Esophagus muscularis mucosa (tissue), 4 donors: ENCODE measurements around the gene KIAA1755. TPM values are rescaled to one million over a fixed set of nuclear protein-coding genes. Genes with fewer than 3 reads are reported as not detected.

Source experiments
- DNase-seq: peaks from one replicate; pipeline ENCODE4 v3.0.0-alpha.2; 2017; ENCODE audit errors: extremely low spot score
- H3K27ac ChIP-seq, 4 donors: fragments of 200-600 bp; sonication (generic); replicated peaks in 1 of 4; 1 replicate in 3 of 4; 2 replicates in 1 of 4; pipeline ENCODE4 v1.5.1; 2016 to 2019; ENCODE audit warnings: mild to moderate bottlenecking in 1 of 4
- H3K27me3 ChIP-seq, 4 donors: fragments of 200-600 bp; sonication (generic); one replicate each; pipeline versions ENCODE4 v1.5.1 to v1.6.0; 2016 to 2019
- H3K36me3 ChIP-seq, 4 donors: fragments of 200-600 bp; sonication (generic); one replicate each; pipeline ENCODE4 v1.5.1; 2016 to 2019
- H3K4me1 ChIP-seq, 4 donors: fragments of 200-600 bp; sonication (generic); one replicate each; pipeline ENCODE4 v1.5.1; 2016 to 2019
- H3K4me3 ChIP-seq, 4 donors: fragments of 200-600 bp; sonication (generic); 1 replicate in 2 of 4; 2 replicates in 2 of 4; pipeline ENCODE4 v1.5.1; 2016 to 2019; ENCODE audit warnings: mild to moderate bottlenecking in 4 of 4, moderate library complexity in 1 of 4
- H3K9me3 ChIP-seq, 4 donors: fragments of 200-600 bp; sonication (generic); 1 replicate in 3 of 4; 2 replicates in 1 of 4; pipeline ENCODE4 v1.5.1; 2016 to 2019
- CTCF ChIP-seq, 3 experiments: fragments of 200-600 bp in 2 of 3; fragments of 450-650 bp in 1 of 3; sonication (generic) in 2 of 3; IDR thresholded peaks; one replicate each; pipeline ENCODE4 v1.5.1; 2017 to 2019; ENCODE audit warnings: antibody characterized with exemption in 3 of 3, mild to moderate bottlenecking in 2 of 3, moderate library complexity in 1 of 3
- EP300 ChIP-seq: sonication (generic); formaldehyde crosslinking; IDR thresholded peaks from one replicate; pipeline ENCODE4 v1.6.1; 2017; ENCODE audit warnings: antibody characterized with exemption
- POLR2A ChIP-seq: fragments of 450-650 bp; IDR thresholded peaks from one replicate; pipeline ENCODE4 v1.6.1; 2017; ENCODE audit warnings: antibody characterized with exemption, moderate library complexity, mild to moderate bottlenecking, low read depth
- POLR2AphosphoS5 ChIP-seq, 2 donors: sonication (generic); formaldehyde crosslinking; IDR thresholded peaks; one replicate each; pipeline ENCODE4 v1.6.1; 2017; ENCODE audit warnings: antibody characterized with exemption in 2 of 2
- WGBS: methylation state at CpG from one replicate; pipeline ENCODE4 v1.1.5; 2018; 5-methylcytosine and 5-hydroxymethylcytosine counted together
- intact Hi-C: fragments of 100-400 bp; cut with DNase I; formaldehyde crosslinking; loops from one replicate; pipeline ENCODE4 v1.15.1; 2023
- total RNA-seq, 4 donors: library from RNA; depleted of rRNA; stranded (reverse); fragments of >200 nt; gene quantifications; one replicate each; pipeline versions ENCODE4 v1.1.0 to v1.2.1, GENCODE V29; 2016

Gene KIAA1755
- total RNA-seq, 4 donors from 2014 or later = 7.3 to 13.3 (median 8.5) TPM

- intact Hi-C loops = no loop called here
- 100% methylated on average over 3 of the region's 3 CpGs for WGBS
- Histone ChIP-seq H3K27ac (no peak overlapping the region), H3K4me1 (peaks cover under 1 to 23% (median 19%) of the 10 kb centered on the region in 4 donors), H3K9me3 (peaks cover 0 to 21% (median 17%) of the 10 kb centered on the region in 4 donors), H3K27me3 (peaks cover 0 to 3% (median 0%) of the 10 kb centered on the region in 4 donors), H3K36me3 (peaks cover 0 to 24% (median 1%) of the 10 kb centered on the region in 4 donors), H3K4me3 (no peak overlapping the region)
- TF ChIP-seq POLR2A = no peak
- TF ChIP-seq POLR2AphosphoS5 (IDR thresholded peaks at IDR 0.05) = no peak
- TF ChIP-seq EP300 = no peak
- no peak for TF ChIP-seq CTCF (IDR thresholded peaks at IDR 0.05)
- no peak for DNase-seq
Measured at GRCh38 chr20:38241201-38241600, 19.3 kb downstream of the KIAA1755 start.

GRCh38 chr20:38239441-38239840 lies 21.1 kb downstream of the KIAA1755 start:
- Histone ChIP-seq H3K27ac (no peak overlapping the region), H3K36me3 (peaks cover 0 to 24% (median 1%) of the 10 kb centered on the region in 4 donors), H3K9me3 (peaks cover 0 to 21% (median 17%) of the 10 kb centered on the region in 4 donors), H3K27me3 (peaks cover 0 to 3% (median 0%) of the 10 kb centered on the region in 4 donors), H3K4me1 (peaks cover 0 to 6% (median 3%) of the 10 kb centered on the region in 4 donors), H3K4me3 (no peak overlapping the region)
- 38% methylated on average over 3 of the region's 3 CpGs for WGBS
- DNase-seq = no peak
- intact Hi-C loops = loop anchor here (5.0 kb wide), 1 partner anchor 63 kb away; the partner anchor contains the start of gene BPI
- TF ChIP-seq EP300 (no peak), POLR2AphosphoS5 (IDR thresholded peaks at IDR 0.05) (no peak), CTCF (IDR thresholded peaks at IDR 0.05) (no peak), POLR2A (no peak)

GRCh38 chr20:38238829-38239228 lies 21.7 kb downstream of the KIAA1755 start:
- TF ChIP-seq POLR2AphosphoS5 (IDR thresholded peaks at IDR 0.05) = no peak
- TF ChIP-seq POLR2A = no peak
- no peak for TF ChIP-seq CTCF (IDR thresholded peaks at IDR 0.05)
- TF ChIP-seq EP300 = no peak
- peaks cover 0 to 4% (median 2%) of the 10 kb centered on the region in 4 donors for H3K4me1 ChIP-seq
- H3K27me3 ChIP-seq = peaks cover 0 to 3% (median 0%) of the 10 kb centered on the region in 4 donors
- H3K4me3 ChIP-seq = no peak overlapping the region
- WGBS = no CpG with 5 or more reads among the region's 3 CpGs
- DNase-seq = no peak
- peaks cover 0 to 21% (median 17%) of the 10 kb centered on the region in 4 donors for H3K9me3 ChIP-seq
- peaks cover 0 to 24% (median 1%) of the 10 kb centered on the region in 4 donors for H3K36me3 ChIP-seq
- intact Hi-C loops = loop anchor here (5.0 kb wide), 1 partner anchor 63 kb away; the partner anchor contains the start of gene BPI
- H3K27ac ChIP-seq = no peak overlapping the region

- WGBS = 83% methylated on average over 3 of the region's 3 CpGs
- Histone ChIP-seq H3K36me3 (peaks cover 0 to 24% (median 1%) of the 10 kb centered on the region in 4 donors), H3K27ac (no peak overlapping the region), H3K27me3 (peaks cover 0 to 3% (median 0%) of the 10 kb centered on the region in 4 donors), H3K4me3 (no peak overlapping the region), H3K9me3 (peaks cover 0 to 10% (median 9%) of the 10 kb centered on the region in 4 donors), H3K4me1 (peaks cover 0 to 4% (median 2%) of the 10 kb centered on the region in 4 donors)
- intact Hi-C loops = loop anchor here (5.0 kb wide), 1 partner anchor 65 kb away; the partner anchor contains the start of gene BPI
- no peak for DNase-seq
- TF ChIP-seq POLR2A (no peak), CTCF (IDR thresholded peaks at IDR 0.05) (no peak), EP300 (no peak), POLR2AphosphoS5 (IDR thresholded peaks at IDR 0.05) (no peak)
Measured at GRCh38 chr20:38237381-38237780, 23.2 kb downstream of the KIAA1755 start.
